SJSA1 (cell line): ENCODE measurements around the gene CDC42EP4. TPM values are rescaled to one million over a fixed set of nuclear protein-coding genes. Genes with fewer than 3 reads are reported as not detected.

ENCODE experiments used
- DNase-seq, 2 experiments: peaks; one replicate each; pipeline ENCODE4 v3.0.0-alpha.2; 2015 to 2020; ENCODE audit warnings: low spot score in 2 of 2, low read depth in 1 of 2
- H3K27ac ChIP-seq: fragments of 250-450 bp; sonication (Bioruptor Pico); 2 replicates; pipeline ENCODE4 v1.5.1; 2020; ENCODE audit warnings: mild to moderate bottlenecking, moderate library complexity
- H3K27me3 ChIP-seq: fragments of 250-450 bp; sonication (Bioruptor Pico); replicated peaks from 2 replicates; pipeline ENCODE4 v1.5.1; 2020; ENCODE audit warnings: mild to moderate bottlenecking, moderate library complexity
- H3K36me3 ChIP-seq: fragments of 250-450 bp; sonication (Bioruptor Pico); 2 replicates; pipeline ENCODE4 v1.5.1; 2020; ENCODE audit warnings: mild to moderate bottlenecking
- H3K4me1 ChIP-seq: fragments of 250-450 bp; sonication (Bioruptor Pico); replicated peaks from 2 replicates; pipeline ENCODE4 v1.6.1; 2021; ENCODE audit warnings: mild to moderate bottlenecking
- H3K4me3 ChIP-seq: fragments of 250-450 bp; sonication (Bioruptor Pico); 2 replicates; pipeline ENCODE4 v1.5.1; 2020; ENCODE audit warnings: mild to moderate bottlenecking
- H3K9me3 ChIP-seq: fragments of 250-450 bp; sonication (Bioruptor Pico); replicated peaks from 2 replicates; pipeline ENCODE4 v1.5.1; 2020; ENCODE audit warnings: mild to moderate bottlenecking
- total RNA-seq: library from RNA; depleted of rRNA; stranded (reverse); fragments of >200 nt; shearing (Covaris generic); gene quantifications from 2 replicates; pipeline ENCODE4 v1.2.3, GENCODE V29; 2014; rRNA removed

Gene CDC42EP4
- total RNA-seq, 1 experiment from 2014 or later, result 76.1 TPM

DNA sequence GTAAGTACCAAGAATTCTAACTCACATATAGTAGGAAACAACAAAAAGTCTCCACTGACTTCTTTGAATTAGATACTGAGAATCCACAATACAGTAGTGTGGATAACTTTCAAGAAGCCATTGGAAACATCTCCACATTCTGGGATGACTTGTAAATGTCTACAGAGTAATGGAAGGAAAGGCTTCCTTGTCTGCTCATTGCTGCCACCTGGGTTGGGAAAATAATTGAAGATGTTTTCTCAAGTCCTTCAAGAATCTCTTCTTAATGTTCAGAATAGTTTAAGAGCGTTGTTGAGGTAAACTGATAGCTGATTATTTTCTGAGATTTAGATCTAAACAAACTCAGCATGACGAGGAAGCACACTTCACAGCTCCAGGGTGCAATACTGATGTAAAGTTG, 64.1 kb downstream of the CDC42EP4 start:
- Histone ChIP-seq H3K27me3 (no peaks in the 10 kb centered on the region), H3K4me1 (no peaks in the 10 kb centered on the region), H3K27ac (no peak overlapping the region), H3K4me3 (no peak overlapping the region), H3K9me3 (no peaks in the 10 kb centered on the region), H3K36me3 (peaks cover 40% of the 10 kb centered on the region)
- no peak for DNase-seq

DNA sequence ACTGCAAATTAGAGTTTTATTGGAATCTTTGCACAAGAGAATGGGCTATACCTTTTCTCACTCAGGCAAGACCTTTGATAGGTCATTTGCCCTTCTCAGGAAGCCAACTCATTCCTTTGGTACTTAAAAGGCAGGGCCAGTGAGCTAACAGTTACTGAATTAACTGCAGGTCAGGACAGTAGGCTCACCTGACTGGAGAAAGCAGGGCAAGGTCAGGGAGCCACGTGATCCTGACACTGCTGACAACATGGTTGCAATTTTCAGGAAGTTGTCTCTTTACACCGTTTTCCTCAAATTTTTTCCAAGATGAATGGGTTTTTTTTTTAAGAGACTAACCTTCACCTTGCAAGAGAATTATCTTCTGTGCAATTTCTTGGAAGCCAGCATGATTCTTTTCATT, 71.2 kb downstream of the CDC42EP4 start:
- no peak for DNase-seq
- H3K4me3 ChIP-seq, result no peak overlapping the region
- H3K4me1 ChIP-seq, result no peaks in the 10 kb centered on the region
- H3K27me3 ChIP-seq, result no peaks in the 10 kb centered on the region
- peaks cover 84% of the 10 kb centered on the region for H3K36me3 ChIP-seq
- no peaks in the 10 kb centered on the region for H3K9me3 ChIP-seq
- H3K27ac ChIP-seq, result no peak overlapping the region

DNA sequence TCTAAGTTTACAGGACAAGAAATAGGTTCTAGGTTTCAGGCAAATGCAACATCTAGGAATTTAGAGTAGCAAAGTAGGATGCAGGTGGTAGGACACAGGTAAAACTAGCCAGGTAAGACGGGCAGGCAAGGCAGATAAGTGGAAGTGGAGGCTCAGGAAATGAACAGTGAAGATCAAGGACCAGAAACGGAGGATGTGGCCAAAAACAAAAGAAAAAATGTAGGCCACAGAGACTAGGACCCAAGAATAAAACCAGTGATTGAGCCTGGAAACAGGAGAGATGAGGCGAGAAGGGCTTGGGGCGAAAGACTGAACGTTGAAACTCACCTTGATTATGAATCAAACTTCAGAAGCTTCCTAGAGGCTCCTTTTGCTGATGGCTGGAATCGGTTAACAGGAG, 74.1 kb downstream of the CDC42EP4 start:
- no peak overlapping the region for H3K4me3 ChIP-seq
- no peak for DNase-seq
- no peaks in the 10 kb centered on the region for H3K27me3 ChIP-seq
- peaks cover 80% of the 10 kb centered on the region for H3K36me3 ChIP-seq
- no peaks in the 10 kb centered on the region for H3K9me3 ChIP-seq
- no peak overlapping the region for H3K27ac ChIP-seq
- H3K4me1 ChIP-seq, result peaks cover 7% of the 10 kb centered on the region

DNA sequence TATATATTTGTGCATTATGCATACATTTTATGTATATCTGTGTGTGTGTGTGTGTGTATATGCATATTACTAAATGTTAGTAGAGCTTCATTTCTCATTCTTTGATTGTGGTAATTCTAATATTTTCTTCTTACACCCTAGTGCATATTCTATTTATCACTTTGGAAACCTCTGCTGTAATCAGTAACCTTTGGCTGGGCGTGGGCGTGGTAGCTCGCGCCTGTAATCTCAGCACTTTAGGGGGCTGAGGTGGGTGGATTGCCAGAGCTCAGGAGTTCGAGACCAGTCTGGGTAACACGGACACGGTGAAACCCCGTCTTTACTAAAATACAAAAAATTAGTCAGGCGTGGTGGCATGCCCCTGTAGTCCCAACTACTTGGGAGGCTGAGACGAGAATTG, 77.1 kb downstream of the CDC42EP4 start:
- H3K27ac ChIP-seq, result no peak overlapping the region
- peaks cover 61% of the 10 kb centered on the region for H3K36me3 ChIP-seq
- no peaks in the 10 kb centered on the region for H3K9me3 ChIP-seq
- no peak overlapping the region for H3K4me3 ChIP-seq
- peaks cover 18% of the 10 kb centered on the region for H3K4me1 ChIP-seq
- DNase-seq, result no peak
- H3K27me3 ChIP-seq, result no peaks in the 10 kb centered on the region

Other genes with a start within 250 kb of the CDC42EP4 start
- 15.8 and 39.9 TPM in 2 replicates for gene SLC39A11, start 219.3 kb downstream of the CDC42EP4 start, total RNA-seq
- gene SSTR2, start 147.0 kb downstream of the CDC42EP4 start, total RNA-seq, result under 0.01 TPM in 1 of 2 replicates, not detected in the other
- 20.2 and 29.3 TPM in 2 replicates for gene COG1, start 118.9 kb downstream of the CDC42EP4 start, total RNA-seq
- gene CPSF4L, start 50.1 kb downstream of the CDC42EP4 start, total RNA-seq, result 0.21 TPM in 1 of 2 replicates, not detected in the other